Activated CD8-positive, alpha-beta memory T cell treated with anti-CD3 and anti-CD28 coated beads, Interleukin-2, amount 50 U/mL, for 24 hours (primary cell): ENCODE results near the gene FRMD5.
"Not testable (repeated sequence)": the region's sequence is repeated elsewhere in the genome, so short reads cannot be mapped to it uniquely, and the experiment has no call there.

ENCODE experiments used
- DNase-seq: peaks from one replicate; pipeline ENCODE4 v3.0.0-alpha.2; 2020; ENCODE audit errors: extremely low read depth

Gene FRMD5

GRCh38 chr15:44195151-44195740 lies at the start of gene FRMD5:
TSS of gene FRMD5 (minus strand) at chr15:44195271.
- DNase-seq: peak; percentile 68

GRCh38 chr15:44243829-44244228 lies 48.8 kb upstream of the FRMD5 start:
- DNase-seq: no peak

GRCh38 chr15:44243141-44243540 lies 48.1 kb upstream of the FRMD5 start:
- no peak for DNase-seq

- DNase-seq: no peak
Observed at GRCh38 chr15:44231842-44232241, 36.8 kb upstream of the FRMD5 start.

- not testable (repeated sequence) for DNase-seq
Observed at GRCh38 chr15:44229301-44229700, 34.2 kb upstream of the FRMD5 start.

- no peak for DNase-seq
Observed at GRCh38 chr15:44227584-44227983, 32.5 kb upstream of the FRMD5 start.

GRCh38 chr15:44227001-44227400 lies 31.9 kb upstream of the FRMD5 start:
- DNase-seq: not testable (repeated sequence)

GRCh38 chr15:44222478-44222877 lies 27.4 kb upstream of the FRMD5 start:
- DNase-seq: no peak

- DNase-seq: no peak
Observed at GRCh38 chr15:44219073-44219472, 24.0 kb upstream of the FRMD5 start.

- DNase-seq: no peak
Observed at GRCh38 chr15:44216958-44217357, 21.9 kb upstream of the FRMD5 start.

GRCh38 chr15:44215594-44215993 lies 20.5 kb upstream of the FRMD5 start:
- DNase-seq: no peak

GRCh38 chr15:44208956-44209355 lies 13.9 kb upstream of the FRMD5 start:
- DNase-seq: no peak

GRCh38 chr15:44207643-44208042 lies 12.6 kb upstream of the FRMD5 start:
- no peak for DNase-seq

- DNase-seq: no peak
Observed at GRCh38 chr15:44199393-44199792, 4.3 kb upstream of the FRMD5 start.

- no peak for DNase-seq
Observed at GRCh38 chr15:44194323-44195150, 534 bp downstream of the FRMD5 start.

- no peak for DNase-seq
Observed at GRCh38 chr15:44193651-44194322, 1.3 kb downstream of the FRMD5 start.

GRCh38 chr15:44188795-44189194 lies 6.3 kb downstream of the FRMD5 start:
- DNase-seq: no peak

- DNase-seq: no peak
Observed at GRCh38 chr15:44186705-44187104, 8.4 kb downstream of the FRMD5 start.

GRCh38 chr15:44183363-44183762 lies 11.7 kb downstream of the FRMD5 start:
- no peak for DNase-seq

- DNase-seq: no peak
Observed at GRCh38 chr15:44181410-44181809, 13.7 kb downstream of the FRMD5 start.

- DNase-seq: no peak
Observed at GRCh38 chr15:44177139-44177538, 17.9 kb downstream of the FRMD5 start.

- no peak for DNase-seq
Observed at GRCh38 chr15:44173813-44174212, 21.3 kb downstream of the FRMD5 start.

GRCh38 chr15:44163370-44163769 lies 31.7 kb downstream of the FRMD5 start:
- DNase-seq: no peak
